GM21367 (cell line): ENCODE data around the gene C11orf71.
A peak's percentile ranks its signal among the peaks of the same experiment; 100 is the strongest.

Experiments used
- ATAC-seq: cut with Tn5 transposase; IDR thresholded peaks from one replicate; pipeline ENCODE4 v1.9.1; 2021; ENCODE audit not compliant: unreplicated experiment

C11orf71 gene

DNA sequence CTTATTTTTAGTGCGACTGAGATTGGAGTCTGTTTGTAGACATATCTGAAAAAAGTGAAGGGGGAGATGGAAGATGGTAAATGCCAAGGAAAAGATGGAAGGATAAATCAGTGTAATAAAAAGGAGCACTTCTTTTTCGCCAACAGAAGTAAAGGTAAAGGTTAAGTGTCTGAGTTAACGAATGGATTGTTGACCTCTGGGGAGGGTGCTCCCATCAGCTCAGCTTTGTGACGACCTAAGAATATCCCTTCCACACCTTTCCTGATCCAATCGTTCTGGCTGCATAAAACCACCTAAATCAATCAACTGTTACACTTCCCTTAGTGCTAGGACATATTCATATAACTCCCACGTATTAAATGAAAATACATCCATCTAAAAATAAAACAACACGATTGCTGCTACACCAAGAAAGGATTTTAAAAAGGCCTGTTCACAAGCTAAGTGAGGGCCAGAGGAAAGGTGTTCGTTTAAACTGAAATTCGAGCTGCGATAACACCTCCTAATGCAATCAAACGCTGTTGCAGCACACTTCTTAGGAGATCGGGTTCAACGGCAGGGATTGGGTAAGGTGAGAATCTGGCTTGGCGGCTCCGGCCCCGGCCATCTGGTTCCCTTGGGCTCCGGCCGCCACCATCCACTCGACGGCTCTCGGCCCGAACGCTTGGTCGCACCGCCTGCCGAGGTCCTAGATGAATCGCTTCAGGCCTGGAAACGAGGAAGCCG is 658 bp downstream of the C11orf71 start:
- ATAC-seq: peak; percentile 29

GRCh38 chr11:114398303-114398920 is 1.9 kb downstream of the C11orf71 start:
- ATAC-seq: no peak

DNA sequence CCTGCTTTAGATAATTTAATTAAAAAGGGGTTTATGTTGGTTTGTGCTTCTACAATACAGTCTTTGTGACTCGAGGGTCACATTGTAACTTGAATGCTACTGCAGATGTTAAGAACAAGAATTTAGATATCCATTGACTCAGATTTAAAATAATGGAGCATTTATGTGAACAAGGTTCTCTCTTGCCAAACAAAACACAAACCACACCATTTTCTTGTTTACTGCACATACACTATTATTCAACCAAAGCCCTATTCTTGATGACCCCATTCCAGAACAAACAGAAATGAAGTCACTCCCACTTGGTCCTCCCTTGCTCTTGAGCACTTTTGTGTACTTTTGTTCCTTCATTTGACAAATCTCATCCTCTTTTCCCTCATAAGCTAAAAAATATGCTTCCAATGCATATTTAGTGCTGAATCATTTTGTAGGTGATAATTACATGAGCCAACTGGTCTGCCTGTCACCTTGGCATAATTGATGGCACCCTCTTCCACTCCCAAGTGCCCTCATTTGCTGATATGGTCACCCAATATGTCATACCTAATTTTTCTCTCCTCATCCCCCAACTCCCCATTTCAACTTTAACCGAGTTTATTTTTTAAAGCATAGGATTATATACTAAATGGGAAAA is 2.8 kb downstream of the C11orf71 start:
- ATAC-seq: no peak

- no peak for ATAC-seq
Observed at GRCh38 chr11:114396916-114397315, 3.4 kb downstream of the C11orf71 start.

GRCh38 chr11:114395736-114396135 is 4.6 kb downstream of the C11orf71 start:
- ATAC-seq: no peak

DNA sequence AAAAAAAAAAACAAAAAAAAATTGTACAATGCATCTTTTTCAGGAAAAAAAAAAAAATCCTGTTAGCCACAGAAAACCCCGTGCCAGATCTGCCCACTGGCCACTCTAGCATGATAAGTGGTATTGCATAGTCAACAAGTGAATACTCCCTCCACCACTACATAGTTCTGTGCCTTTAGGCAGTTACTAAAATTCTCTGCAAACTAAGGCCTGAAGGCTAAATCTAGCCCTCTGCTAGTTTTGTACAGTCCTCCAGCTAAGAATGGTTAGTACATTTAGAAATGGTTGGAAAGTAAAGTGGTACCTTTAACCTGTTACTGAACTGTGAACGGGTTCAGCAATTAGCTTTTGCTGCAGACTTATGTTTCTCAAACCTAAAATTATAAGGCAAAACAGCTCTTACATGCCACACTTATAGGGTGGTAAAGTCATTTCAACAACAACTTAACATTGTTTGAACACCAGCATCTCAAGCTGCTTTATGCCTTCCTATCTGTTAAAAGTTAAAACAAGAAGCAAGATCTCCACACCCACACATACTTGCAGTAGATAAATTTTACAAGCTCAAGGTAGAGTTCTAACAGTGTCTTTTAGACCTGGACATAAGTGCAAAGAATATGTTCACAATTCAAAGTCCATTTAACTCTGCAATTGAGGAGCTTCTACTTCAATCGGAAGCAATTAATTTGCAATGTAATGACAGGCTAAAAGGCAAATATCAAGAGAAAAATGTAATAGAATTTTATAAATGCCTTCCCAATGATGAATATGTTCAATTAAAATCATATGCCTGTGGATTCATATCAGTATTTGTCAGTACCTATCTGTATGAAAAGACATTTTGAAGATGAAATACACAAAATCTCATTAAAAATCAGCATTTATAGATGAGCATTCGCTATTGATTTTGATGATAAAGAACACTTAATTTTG is 7.3 kb downstream of the C11orf71 start:
- no peak for ATAC-seq

DNA sequence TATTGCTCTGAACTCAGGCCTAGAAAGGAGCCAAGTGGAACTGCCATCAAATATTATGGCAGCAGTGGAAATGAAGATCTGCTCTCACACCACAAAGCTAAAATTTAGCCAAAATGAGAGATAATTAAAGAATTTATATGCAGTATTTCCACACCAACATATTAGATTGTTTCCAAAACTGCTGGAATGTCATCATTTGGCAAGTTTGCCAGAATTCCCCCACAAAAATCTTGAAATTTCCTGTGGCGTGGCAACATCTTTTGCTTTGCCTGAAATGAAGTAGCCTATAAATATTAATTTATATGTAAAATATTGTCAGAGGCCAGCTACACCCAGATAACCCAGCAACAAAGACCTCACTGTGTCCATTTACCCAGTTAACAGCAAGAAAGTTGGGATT is 13.8 kb downstream of the C11orf71 start:
- ATAC-seq: no peak

GRCh38 chr11:114386131-114386530 is 14.2 kb downstream of the C11orf71 start:
- no peak for ATAC-seq

GRCh38 chr11:114384487-114384886 is 15.8 kb downstream of the C11orf71 start:
- ATAC-seq: no peak

- ATAC-seq: no peak
Observed at GRCh38 chr11:114382509-114382908, 17.8 kb downstream of the C11orf71 start.

DNA sequence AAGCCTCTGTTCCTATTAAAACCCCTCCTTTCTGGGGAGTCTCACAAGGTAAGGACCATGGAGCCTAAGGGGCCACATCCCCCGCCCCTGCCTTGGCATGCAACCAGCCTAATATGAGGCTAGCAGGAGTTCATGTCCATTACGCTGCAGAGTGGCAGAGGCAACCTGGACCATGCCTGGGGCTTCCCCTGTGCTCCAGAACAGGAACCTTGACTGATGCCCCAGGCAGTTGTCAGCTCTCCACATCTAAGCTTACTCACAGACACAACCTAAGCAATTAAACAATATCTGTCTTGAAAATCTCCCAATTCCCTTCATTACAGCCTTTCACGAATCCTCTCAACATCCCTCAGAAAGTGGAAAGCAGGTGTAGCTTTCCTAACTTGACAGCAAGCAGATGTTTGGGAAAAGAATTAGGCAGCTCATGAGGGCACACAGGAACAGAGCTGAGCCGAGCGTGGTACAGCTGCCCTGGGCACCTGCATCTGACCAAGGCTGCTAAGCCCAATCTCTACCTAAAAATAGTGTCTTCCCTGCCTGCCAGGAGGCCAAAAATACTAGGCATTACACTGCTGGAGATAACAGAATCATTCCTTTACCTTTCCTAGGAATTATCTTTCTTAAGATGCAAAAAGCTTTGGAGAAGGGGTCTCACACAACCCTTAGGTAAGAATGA is 20.8 kb downstream of the C11orf71 start:
- ATAC-seq: no peak

DNA sequence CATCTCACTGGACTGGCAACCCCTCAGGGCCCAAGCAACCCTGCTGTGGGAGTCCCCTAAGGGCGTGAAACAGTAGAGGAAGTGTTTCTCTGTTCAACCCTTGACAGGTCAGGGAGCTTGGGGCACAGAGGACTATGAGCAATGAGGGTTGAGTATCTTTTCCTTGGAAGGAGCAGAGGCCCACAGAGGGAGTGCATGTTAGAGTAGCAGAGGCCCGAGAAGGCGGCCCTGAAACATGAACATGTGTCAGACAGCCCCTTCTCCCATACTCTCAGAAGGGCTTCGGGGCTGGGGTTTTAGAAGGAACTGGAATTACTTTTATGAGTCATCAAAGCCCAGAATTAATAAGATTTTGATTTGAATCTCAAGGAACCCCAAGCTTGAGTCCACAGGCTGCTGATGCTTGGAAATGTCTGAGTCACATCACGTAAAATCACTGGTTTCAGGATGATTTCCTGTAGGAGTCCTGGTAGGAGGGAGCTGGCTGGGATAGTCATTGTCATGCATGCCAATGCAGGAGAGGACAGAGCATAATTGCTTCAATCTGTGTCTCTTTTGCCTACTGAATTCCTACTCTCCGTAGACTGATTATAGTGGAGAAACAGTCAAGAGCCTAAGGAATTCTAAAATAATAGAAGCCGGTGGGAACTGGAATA is 22.6 kb downstream of the C11orf71 start:
- ATAC-seq: no peak

GRCh38 chr11:114375052-114375451 is 25.3 kb downstream of the C11orf71 start:
- ATAC-seq: no peak

DNA sequence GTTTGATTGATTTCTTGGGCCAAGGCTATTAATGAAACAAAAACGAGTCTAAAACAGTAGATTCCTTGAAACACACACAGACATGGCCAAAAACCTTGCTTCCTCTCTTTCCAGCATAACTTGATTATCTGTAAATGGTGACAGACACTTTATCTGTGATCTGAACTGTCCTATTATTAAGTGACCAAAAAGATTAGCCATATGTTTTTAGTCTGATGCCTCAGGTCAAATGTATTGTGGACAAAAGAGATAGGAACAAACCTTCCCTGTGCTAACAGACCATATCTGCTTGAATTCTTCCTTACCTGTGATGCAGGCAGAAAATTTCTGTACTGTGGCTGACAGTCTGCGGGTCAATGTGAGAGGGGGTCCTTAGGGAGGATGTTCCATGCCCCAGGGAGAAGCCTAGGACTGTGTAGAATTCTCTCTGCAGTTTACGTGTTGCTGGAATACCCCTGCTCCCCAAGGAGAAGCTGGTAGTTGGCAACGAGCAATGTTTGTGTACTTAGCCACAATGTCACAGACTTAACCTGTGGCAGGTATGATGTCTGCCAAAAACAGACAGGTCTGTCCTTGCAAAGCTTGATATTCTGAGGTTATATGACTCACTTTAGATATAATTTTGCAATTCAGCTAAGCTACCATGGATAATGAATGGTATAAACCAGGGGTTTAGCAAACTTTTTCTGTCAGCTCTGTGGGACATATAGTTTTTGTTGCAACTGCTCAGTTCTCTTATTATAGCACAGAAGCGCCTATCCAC is 31.2 kb downstream of the C11orf71 start:
- no peak for ATAC-seq

DNA sequence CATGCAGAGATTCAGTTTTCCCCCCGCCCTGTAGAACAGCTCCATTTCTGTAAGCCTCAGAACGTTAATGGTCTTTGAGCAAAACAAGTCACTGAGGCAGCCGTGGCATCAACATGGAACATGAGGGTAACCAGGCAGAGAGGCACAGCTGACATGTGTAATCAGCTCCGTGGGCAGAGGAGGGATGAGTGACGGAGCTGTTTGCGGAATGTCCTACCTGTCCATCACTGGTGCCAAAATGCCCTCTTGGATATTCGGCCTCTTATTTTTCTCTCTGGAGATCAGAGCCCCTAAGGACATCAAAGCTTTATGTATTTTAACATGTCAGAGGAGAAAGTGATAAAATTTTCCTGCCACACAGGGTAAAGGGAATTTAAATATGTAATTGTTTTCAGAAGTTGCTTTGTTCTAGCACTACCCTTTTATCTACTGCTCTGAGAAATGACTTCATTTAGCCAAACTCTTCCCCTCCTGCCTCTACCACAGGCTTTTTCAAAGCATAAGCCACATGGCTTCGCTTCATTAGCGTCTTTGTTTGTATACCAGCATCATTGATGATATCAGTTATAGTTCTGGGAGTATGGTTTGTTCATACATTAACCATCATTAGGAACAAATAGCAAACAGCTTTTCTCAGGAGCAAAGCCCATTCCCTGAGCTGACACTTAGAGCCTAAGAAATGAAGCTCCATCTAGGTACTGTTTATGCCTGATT is 32.9 kb downstream of the C11orf71 start:
- no peak for ATAC-seq

- ATAC-seq: no peak
Observed at GRCh38 chr11:114366331-114367243, 33.7 kb downstream of the C11orf71 start.

GRCh38 chr11:114362958-114363357 is 37.4 kb downstream of the C11orf71 start:
- no peak for ATAC-seq

- ATAC-seq: no peak
Observed at GRCh38 chr11:114362326-114362725, 38.0 kb downstream of the C11orf71 start.
